ENCODE data around the gene CS.

GRCh38 chr12:56260380-56260779 is 39.8 kb downstream of the CS start:
- TF ChIP-seq EZH2 (IDR thresholded peaks at IDR 0.05; ENCODE audit: insufficient read depth, poor library complexity, severe bottlenecking) (no peak), EZH2phosphoT487 (IDR thresholded peaks at IDR 0.05; ENCODE audit: insufficient read depth, low read depth) (no peak)
